ENCODE measurements around the gene PRDM4.

PRDM4 gene

DNA sequence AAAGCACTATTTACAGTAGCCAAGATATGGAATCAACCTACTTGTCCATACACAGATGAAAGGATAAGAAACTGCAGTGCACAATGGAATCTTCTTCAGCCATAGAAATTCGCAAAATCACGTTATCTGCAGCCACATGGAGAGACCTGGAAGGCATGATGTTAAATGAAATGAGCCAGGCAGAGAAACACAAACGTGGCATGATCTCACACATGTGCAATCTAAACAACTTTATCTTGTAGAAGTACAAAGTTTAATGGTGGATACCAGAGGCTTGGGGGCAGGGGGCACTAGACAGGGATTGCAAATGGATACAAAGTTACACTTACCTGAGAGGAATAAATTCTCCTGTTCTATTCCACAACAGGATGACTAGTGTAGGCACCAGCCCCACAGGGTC is 37.6 kb upstream of the PRDM4 start:
- no peak for DNase-seq (ENCODE audit: low spot score)
- ChIA-PET CTCF (no interaction called here), POLR2A (ENCODE audit: low non-redundant PET) (no interaction called here)
- TF ChIP-seq, protein P1, sequence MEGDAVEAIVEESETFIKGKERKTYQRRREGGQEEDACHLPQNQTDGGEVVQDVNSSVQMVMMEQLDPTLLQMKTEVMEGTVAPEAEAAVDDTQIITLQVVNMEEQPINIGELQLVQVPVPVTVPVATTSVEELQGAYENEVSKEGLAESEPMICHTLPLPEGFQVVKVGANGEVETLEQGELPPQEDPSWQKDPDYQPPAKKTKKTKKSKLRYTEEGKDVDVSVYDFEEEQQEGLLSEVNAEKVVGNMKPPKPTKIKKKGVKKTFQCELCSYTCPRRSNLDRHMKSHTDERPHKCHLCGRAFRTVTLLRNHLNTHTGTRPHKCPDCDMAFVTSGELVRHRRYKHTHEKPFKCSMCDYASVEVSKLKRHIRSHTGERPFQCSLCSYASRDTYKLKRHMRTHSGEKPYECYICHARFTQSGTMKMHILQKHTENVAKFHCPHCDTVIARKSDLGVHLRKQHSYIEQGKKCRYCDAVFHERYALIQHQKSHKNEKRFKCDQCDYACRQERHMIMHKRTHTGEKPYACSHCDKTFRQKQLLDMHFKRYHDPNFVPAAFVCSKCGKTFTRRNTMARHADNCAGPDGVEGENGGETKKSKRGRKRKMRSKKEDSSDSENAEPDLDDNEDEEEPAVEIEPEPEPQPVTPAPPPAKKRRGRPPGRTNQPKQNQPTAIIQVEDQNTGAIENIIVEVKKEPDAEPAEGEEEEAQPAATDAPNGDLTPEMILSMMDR (conservative IDR thresholded peaks at IDR 0.05; ENCODE audit: low read depth), result no peak
- no peak overlapping the region for H3K27ac ChIP-seq

DNA sequence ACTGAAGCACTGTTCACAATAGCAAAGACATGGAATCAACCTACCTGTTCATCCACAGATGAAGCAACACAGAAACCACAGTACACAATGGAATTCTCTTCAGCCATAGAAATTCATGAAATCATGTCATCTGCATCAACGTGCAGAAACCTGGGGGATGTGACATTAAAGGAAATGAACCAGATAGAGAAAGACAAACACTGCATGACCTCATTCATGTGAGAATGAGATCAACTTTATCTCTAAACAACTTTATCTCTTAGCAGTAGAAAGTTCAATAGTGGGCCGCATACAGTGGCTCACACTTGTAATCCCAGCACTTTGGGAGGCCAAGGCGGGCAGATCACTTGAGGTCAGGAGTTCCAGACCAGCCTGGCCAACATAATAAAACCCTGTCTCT is 33.5 kb upstream of the PRDM4 start:
- POLR2A ChIA-PET (ENCODE audit: low non-redundant PET), result no interaction called here
- no peak overlapping the region for H3K27ac ChIP-seq
- no peak for DNase-seq (ENCODE audit: low spot score)
- CTCF ChIA-PET, result no interaction called here
- TF ChIP-seq, protein P1 (conservative IDR thresholded peaks at IDR 0.05; ENCODE audit: low read depth), result no peak

DNA sequence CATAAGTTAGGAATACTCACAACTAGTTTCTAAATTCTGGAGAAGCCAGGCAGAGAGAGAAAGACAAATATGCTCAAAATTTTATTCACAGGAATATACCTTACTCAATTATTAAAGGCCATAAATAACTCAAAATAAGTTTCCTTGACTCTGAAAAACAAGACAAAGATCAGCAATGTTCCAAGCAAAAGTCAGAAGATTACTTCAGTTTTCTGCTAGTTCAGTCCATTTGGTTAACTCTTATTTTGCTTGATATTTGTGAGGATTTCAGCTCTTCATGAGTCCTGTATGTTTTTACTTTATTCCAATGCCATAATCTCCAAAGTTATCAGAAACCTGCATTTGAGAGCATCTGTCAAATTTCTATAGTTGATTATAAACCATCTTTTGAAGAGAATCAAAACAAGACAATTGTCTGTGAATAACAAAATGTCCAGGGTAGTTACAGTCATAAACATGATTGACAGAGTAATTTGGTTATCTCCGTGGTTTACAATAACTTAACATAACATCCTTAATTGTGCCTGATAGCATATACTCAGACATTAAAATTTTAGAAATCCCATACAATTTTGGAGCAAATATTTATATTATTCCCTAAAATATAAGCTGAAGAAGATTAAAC is 30.6 kb upstream of the PRDM4 start:
- ChIA-PET CTCF (no interaction called here), POLR2A (ENCODE audit: low non-redundant PET) (no interaction called here)
- H3K27ac ChIP-seq, result no peak overlapping the region
- DNase-seq (ENCODE audit: low spot score), result no peak
- TF ChIP-seq, protein P1 (conservative IDR thresholded peaks at IDR 0.05; ENCODE audit: low read depth), result no peak

DNA sequence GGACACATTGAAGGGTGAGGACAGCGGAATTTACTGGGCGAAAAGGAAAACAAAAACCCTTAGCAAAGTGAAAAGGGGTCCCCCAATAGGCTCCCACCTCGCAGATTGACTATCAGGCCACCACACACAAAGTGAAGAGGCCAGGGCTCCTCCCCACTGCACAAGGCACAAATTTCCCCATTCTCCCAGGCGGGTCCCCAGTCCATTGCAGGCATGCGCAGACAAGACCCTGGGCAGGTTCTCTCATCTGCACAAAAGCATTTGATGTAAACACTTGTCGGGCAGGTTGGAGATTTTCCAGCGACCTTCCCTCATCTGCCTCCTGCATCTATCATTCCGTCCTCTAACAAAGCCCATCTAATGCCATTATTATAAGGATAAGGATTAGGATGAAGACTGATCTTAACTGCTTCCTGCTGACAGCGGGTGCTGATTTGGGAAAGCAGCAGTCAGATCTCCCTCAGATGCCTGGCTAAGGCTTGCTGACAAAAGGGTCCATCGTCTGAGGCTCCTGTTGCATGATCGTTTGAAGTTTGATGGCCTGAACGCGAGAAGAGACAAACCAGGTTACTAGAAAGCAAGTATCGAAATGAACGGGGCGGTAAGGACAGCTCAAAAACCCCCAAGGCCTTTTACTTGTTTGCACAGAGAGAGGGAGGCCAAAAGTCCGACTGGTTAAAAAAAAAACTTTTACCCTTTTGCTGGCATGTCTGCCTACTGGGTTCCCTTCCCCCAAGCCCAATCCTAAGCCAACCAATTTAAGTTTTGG is 27.9 kb upstream of the PRDM4 start:
- no peak overlapping the region for H3K27ac ChIP-seq
- DNase-seq (ENCODE audit: low spot score), result no peak
- ChIA-PET POLR2A (ENCODE audit: low non-redundant PET) (no interaction called here), CTCF (no interaction called here)
- TF ChIP-seq, protein P1 (conservative IDR thresholded peaks at IDR 0.05; ENCODE audit: low read depth), result no peak

DNA sequence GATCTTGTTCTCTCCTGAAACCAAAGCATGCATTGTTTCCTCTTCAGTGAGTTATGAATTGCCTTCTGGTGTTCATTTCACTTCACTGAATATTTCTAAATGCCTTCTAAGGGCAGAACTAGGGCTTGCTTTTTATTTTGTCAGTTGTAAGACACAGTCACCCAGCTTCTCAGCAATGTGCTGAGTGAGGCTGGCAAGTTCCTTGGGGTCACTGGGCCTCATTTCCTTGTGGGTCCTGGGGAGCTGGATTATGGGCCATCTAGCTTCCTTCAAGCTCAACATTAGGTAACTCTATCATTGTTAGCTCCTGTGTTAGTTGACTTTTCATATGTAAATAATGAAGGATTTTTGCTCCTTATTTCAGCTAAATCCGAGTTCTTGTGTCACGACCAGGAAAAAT is 27.3 kb upstream of the PRDM4 start:
- TF ChIP-seq, protein P1 (conservative IDR thresholded peaks at IDR 0.05; ENCODE audit: low read depth), result no peak
- CTCF ChIA-PET, result no interaction called here
- no peak overlapping the region for H3K27ac ChIP-seq
- DNase-seq (ENCODE audit: low spot score), result no peak
- POLR2A ChIA-PET (ENCODE audit: low non-redundant PET), result no interaction called here

DNA sequence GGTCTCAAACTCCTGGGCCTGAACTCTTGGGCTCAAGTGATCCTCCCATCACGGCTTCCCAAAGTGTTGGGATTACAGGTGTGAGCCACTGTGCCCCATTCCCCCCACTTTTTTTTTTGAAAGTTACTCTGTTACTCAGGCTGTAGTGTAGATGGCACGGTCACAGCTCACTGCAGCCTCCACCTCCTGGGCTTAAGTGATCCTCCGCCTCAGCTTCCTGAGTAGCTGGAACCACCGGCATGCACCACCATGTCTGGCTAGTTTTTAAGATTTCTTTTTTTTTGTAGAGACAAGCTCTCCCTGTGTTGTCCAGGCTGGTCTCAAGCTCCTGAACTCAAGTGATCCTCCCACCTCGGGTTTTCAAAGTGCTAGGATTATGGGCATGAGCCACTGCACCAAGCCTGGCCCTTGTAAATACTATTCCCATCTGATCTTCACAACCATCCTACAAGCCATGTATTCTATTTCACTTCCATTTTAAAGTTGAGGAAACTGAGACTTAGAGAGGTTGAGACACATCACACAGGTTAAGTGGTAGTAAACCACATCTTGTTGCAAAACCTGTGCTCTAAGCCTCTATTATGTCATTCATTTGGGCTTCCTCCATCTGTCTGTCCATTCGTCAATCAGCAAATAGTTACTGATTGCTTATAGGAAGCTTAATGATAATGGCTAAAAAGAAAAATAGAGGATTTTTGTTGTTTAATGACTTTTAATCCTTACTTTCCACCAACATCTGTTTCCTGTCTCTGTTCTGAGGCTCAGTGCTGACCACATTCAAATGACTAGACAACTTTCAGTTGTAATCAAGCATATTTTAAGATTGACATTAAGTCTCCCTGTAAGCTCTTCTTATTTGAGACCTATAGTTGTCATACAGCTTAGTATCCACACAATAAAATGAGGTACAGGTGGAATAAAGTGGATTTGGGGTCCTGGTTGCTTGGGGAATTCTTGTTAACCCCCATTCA is 22.8 kb upstream of the PRDM4 start:
- POLR2A ChIA-PET (ENCODE audit: low non-redundant PET), result no interaction called here
- H3K27ac ChIP-seq, result no peak overlapping the region
- DNase-seq (ENCODE audit: low spot score), result no peak
- CTCF ChIA-PET, result interaction anchor here (0.6 kb wide), 1 partner anchor 39 kb away, joined by 3 read pairs; no protein-coding TSS in a partner anchor
- TF ChIP-seq, protein P1 (conservative IDR thresholded peaks at IDR 0.05; ENCODE audit: low read depth), result no peak
